Naive thymus-derived CD8-positive, alpha-beta T cell (primary cell): ENCODE measurements around the gene KIAA0825. TPM values are rescaled to one million over a fixed set of nuclear protein-coding genes. Genes with fewer than 3 reads are reported as not detected.

Experiments
- ATAC-seq, 2 donors: fragments of 150-1000 bp; cut with Tn5 transposase in 1 of 2; sonication (Bioruptor Pico), chemical (Tn5 transposase) in 1 of 2; 1 replicate in 1 of 2; 2 replicates in 1 of 2; pipeline ENCODE4 v1.10.0; 2021; ENCODE audit warnings: mild to moderate bottlenecking in 2 of 2, moderate library complexity in 2 of 2
- POLR2A ChIA-PET: fragments of 350-600 bp; sonication (Branson Sonifier 250); formaldehyde crosslinking; loops from one replicate; lab custom pipeline; 2021; ENCODE audit warnings: antibody characterized with exemption; lab: Charles Lee
- DNase-seq, 10 donors: peaks; one replicate each; pipeline versions ENCODE4 v3.0.0 to v3.0.0-alpha.2; 2020 to 2022
- H3K27ac Mint-ChIP-seq, 10 donors: one replicate each; pipeline ENCODE4 v1.8.0; 2020 to 2022; ENCODE audit warnings: mild to moderate bottlenecking in 10 of 10, mixed read lengths in 10 of 10, moderate library complexity in 4 of 10, inconsistent platforms in 1 of 10
- H3K27me3 Mint-ChIP-seq, 5 donors: one replicate each; pipeline ENCODE4 v1.8.0; 2021 to 2022; ENCODE audit warnings: mixed read lengths in 5 of 5
- H3K36me3 Mint-ChIP-seq, 3 donors: one replicate each; pipeline ENCODE4 v1.8.0; 2020 to 2022; ENCODE audit warnings: mixed read lengths in 3 of 3, mild to moderate bottlenecking in 2 of 3, inconsistent platforms in 1 of 3
- H3K4me1 Mint-ChIP-seq, 4 donors: one replicate each; pipeline ENCODE4 v1.8.0; 2021 to 2022; ENCODE audit warnings: mixed read lengths in 4 of 4
- H3K4me3 Mint-ChIP-seq, 10 donors: one replicate each; pipeline ENCODE4 v1.8.0; 2020 to 2022; ENCODE audit warnings: mild to moderate bottlenecking in 10 of 10, mixed read lengths in 10 of 10, moderate library complexity in 6 of 10, inconsistent platforms in 1 of 10
- H3K9me3 Mint-ChIP-seq, 9 donors: one replicate each; pipeline ENCODE4 v1.8.0; 2020 to 2022; ENCODE audit warnings: mixed read lengths in 9 of 9, mild to moderate bottlenecking in 3 of 9, inconsistent platforms in 1 of 9, moderate library complexity in 1 of 9
- polyA plus RNA-seq, 3 donors: library from polyadenylated mRNA; unstranded; fragments of 300-500 nt; fragmentation: Illumina TruSeq; gene quantifications; one replicate each; pipeline ENCODE4 v1.2.3, GENCODE V29; 2021
- total RNA-seq, 8 experiments: library from RNA in 2 of 8; stranded (reverse) in 2 of 8; gene quantifications; one replicate each; pipeline ENCODE4 v1.2.3 and lab custom pipeline; 2021 to 2026

The KIAA0825 gene
- total and polyA plus RNA-seq, 5 experiments from 2014 or later: 0.74 to 1.6 (median 1.1) TPM

DNA sequence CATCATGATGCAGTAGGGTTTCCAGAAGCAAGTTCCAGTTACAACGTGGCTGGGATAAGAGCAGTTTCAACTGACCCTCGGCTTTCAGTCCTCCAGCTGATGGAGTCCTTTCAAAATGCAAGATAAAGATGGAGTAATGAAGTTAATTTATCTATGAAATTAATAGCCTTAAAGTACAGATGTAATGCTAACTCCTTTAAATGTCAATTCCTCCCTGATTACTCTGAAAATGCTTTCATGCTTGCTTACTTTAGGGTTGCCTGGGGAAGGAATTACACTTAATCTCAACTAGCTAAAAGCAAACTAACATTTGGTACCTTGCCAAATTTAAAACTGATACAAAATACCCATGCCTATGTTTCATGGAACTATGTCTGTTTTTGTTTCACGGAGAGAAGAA is 178.4 kb downstream of the KIAA0825 start:
- Mint-ChIP-seq H3K27me3 (no peaks in the 10 kb centered on the region), H3K4me3 (no peak overlapping the region), H3K9me3 (peaks cover 0 to 4% (median 0%) of the 10 kb centered on the region in 9 donors), H3K4me1 (no peaks in the 10 kb centered on the region), H3K27ac (no peak overlapping the region), H3K36me3 (peaks cover 0 to 16% (median 9%) of the 10 kb centered on the region in 3 donors)
- DNase-seq: no peak
- POLR2A ChIA-PET: no interaction called here
- ATAC-seq: no peak

- no peaks in the 10 kb centered on the region for H3K27me3 Mint-ChIP-seq
- no peak overlapping the region for H3K27ac Mint-ChIP-seq
- H3K4me3 Mint-ChIP-seq: no peak overlapping the region
- no peaks in the 10 kb centered on the region for H3K4me1 Mint-ChIP-seq
- H3K9me3 Mint-ChIP-seq: peaks cover under 1 to 17% (median 5%) of the 10 kb centered on the region in 9 donors
- POLR2A ChIA-PET: no interaction called here
- H3K36me3 Mint-ChIP-seq: peaks cover 5 to 7% (median 6%) of the 10 kb centered on the region in 3 donors
- ATAC-seq (no peak), DNase-seq (no peak)
Measured at GRCh38 chr5:94433397-94434163, 184.8 kb downstream of the KIAA0825 start.

- DNase-seq (no peak), ATAC-seq (no peak)
- Mint-ChIP-seq H3K27me3 (no peaks in the 10 kb centered on the region), H3K4me3 (no peak overlapping the region), H3K27ac (no peak overlapping the region), H3K36me3 (peaks cover 2 to 10% (median 5%) of the 10 kb centered on the region in 3 donors), H3K9me3 (peaks cover 6 to 27% (median 11%) of the 10 kb centered on the region in 9 donors), H3K4me1 (no peaks in the 10 kb centered on the region)
- POLR2A ChIA-PET: no interaction called here
Measured at GRCh38 chr5:94432499-94432898, 185.9 kb downstream of the KIAA0825 start.

DNA sequence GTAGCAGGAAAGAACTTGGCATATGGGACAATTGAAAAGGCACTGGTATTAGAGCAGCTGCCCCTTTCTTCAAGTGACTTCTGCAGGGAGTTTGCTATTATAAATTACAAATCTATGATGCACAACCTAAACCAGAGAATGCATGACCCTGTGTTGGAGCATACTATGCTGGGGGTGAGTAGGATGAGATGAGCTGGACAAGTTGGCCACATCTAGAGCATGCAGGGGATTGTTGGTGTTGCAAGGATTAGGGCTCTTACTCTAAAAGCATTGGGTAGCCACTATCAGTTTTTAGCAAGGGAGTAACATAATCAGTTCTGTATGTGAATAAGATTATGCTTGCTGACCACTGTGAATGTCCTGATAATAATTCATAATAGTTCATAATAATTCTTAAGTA is 186.7 kb downstream of the KIAA0825 start:
- no peak for ATAC-seq
- no peak overlapping the region for H3K27ac Mint-ChIP-seq
- no peaks in the 10 kb centered on the region for H3K27me3 Mint-ChIP-seq
- no peak for DNase-seq
- H3K4me1 Mint-ChIP-seq: no peaks in the 10 kb centered on the region
- H3K36me3 Mint-ChIP-seq: peaks cover 2 to 10% (median 4%) of the 10 kb centered on the region in 3 donors
- peaks cover 6 to 27% (median 11%) of the 10 kb centered on the region in 9 donors for H3K9me3 Mint-ChIP-seq
- POLR2A ChIA-PET: no interaction called here
- no peak overlapping the region for H3K4me3 Mint-ChIP-seq

GRCh38 chr5:94429566-94429965 is 188.8 kb downstream of the KIAA0825 start:
- Mint-ChIP-seq H3K27ac (no peak overlapping the region), H3K9me3 (peaks cover 8 to 23% (median 11%) of the 10 kb centered on the region in 9 donors), H3K4me3 (no peak overlapping the region), H3K27me3 (no peaks in the 10 kb centered on the region), H3K36me3 (peaks cover 0 to 10% (median 0%) of the 10 kb centered on the region in 3 donors), H3K4me1 (no peaks in the 10 kb centered on the region)
- no peak for ATAC-seq
- no peak for DNase-seq
- POLR2A ChIA-PET: no interaction called here

GRCh38 chr5:94425396-94425795 is 193.0 kb downstream of the KIAA0825 start:
- POLR2A ChIA-PET: interaction anchor here (0.5 kb wide), 1 partner anchor 46 kb away, joined by 4 read pairs; no protein-coding TSS in a partner anchor
- ATAC-seq (no peak), DNase-seq (no peak)
- peaks cover 0 to 10% (median 2%) of the 10 kb centered on the region in 3 donors for H3K36me3 Mint-ChIP-seq
- no peaks in the 10 kb centered on the region for H3K27me3 Mint-ChIP-seq
- no peak overlapping the region for H3K4me3 Mint-ChIP-seq
- peaks cover 7 to 19% (median 11%) of the 10 kb centered on the region in 9 donors for H3K9me3 Mint-ChIP-seq
- H3K4me1 Mint-ChIP-seq: no peaks in the 10 kb centered on the region
- H3K27ac Mint-ChIP-seq: no peak overlapping the region

DNA sequence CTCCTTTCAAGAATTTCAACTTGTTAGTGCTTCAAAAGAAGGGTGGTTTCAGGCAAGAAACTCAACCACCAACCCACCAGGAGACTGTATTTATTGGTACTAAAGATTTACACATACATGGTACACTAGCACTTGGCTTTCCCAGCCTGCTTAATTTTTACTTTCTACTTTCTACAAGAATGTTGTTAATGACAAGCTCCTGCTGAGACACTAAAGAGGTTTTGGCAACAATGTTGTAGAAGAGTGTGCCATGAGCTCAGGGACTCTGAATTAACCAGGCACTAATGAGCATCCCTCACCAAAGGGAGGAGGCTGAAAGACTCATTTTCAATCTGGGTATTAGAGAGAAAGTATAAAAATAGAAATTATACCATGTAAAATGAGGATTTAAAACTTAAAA is 195.0 kb downstream of the KIAA0825 start:
- DNase-seq: no peak
- Mint-ChIP-seq H3K27me3 (no peaks in the 10 kb centered on the region), H3K27ac (no peak overlapping the region), H3K4me3 (no peak overlapping the region), H3K36me3 (peaks cover 0 to 5% (median 2%) of the 10 kb centered on the region in 3 donors), H3K4me1 (no peaks in the 10 kb centered on the region), H3K9me3 (peaks cover 4 to 9% (median 6%) of the 10 kb centered on the region in 9 donors)
- POLR2A ChIA-PET: no interaction called here
- ATAC-seq: no peak

DNA sequence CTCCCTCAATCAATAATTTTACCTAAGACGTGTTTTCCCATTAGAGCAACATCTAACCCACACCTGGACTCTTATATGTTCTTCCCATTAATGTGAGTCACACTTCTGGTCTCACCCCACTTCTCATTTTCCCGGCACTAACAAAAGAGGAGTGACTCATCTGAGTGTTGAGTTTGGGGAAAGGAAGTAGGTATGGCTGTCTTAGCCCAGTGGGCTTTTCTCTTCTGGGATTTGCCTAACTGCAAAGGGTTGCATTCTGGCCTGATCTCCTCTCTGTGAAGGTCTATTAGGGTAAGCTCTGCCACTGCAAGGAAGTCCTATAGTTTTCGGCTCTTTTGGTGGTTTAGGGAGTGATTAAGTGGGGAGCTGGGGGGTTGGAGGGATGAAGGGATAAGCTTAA is 195.6 kb downstream of the KIAA0825 start:
- H3K27me3 Mint-ChIP-seq: no peaks in the 10 kb centered on the region
- peaks cover 0 to 6% (median under 1%) of the 10 kb centered on the region in 9 donors for H3K9me3 Mint-ChIP-seq
- POLR2A ChIA-PET: no interaction called here
- peaks cover 0 to 2% (median 2%) of the 10 kb centered on the region in 3 donors for H3K36me3 Mint-ChIP-seq
- DNase-seq (no peak), ATAC-seq (no peak)
- H3K4me1 Mint-ChIP-seq: no peaks in the 10 kb centered on the region
- H3K27ac Mint-ChIP-seq: no peak overlapping the region
- H3K4me3 Mint-ChIP-seq: no peak overlapping the region

- no peak overlapping the region for H3K27ac Mint-ChIP-seq
Measured at GRCh38 chr5:94420885-94421284, 197.5 kb downstream of the KIAA0825 start.

DNA sequence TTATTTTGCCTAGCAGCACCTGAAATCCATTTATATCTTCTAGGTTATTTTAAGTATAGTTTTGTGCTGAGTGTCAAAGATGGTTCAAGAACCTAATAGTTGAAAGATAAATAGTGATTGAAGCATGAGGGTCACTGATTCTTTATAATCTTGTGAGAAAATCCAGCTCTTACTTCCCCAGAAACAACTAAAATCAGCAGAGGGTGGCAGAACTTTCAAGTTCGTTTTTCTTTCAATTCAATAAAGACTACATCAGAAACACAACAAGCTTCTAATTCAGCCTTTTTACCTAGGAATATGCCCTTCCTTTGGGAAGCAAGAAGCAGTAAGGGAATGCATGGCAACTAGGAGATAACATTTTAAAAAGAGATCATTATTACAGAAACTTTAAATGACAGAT is 202.6 kb downstream of the KIAA0825 start:
- Mint-ChIP-seq H3K36me3 (peaks cover 0 to 1% (median 0%) of the 10 kb centered on the region in 3 donors), H3K27me3 (no peaks in the 10 kb centered on the region), H3K4me1 (no peaks in the 10 kb centered on the region), H3K9me3 (peaks cover 0 to 4% (median 2%) of the 10 kb centered on the region in 9 donors), H3K4me3 (no peak overlapping the region), H3K27ac (no peak overlapping the region)
- POLR2A ChIA-PET: no interaction called here
- DNase-seq: no peak
- no peak for ATAC-seq

More at GRCh38 chr5:94420885-94421284, 197.5 kb downstream of the KIAA0825 start:
- H3K4me3 Mint-ChIP-seq: no peak overlapping the region
- DNase-seq (no peak), ATAC-seq (no peak)
- H3K9me3 Mint-ChIP-seq: no peaks in the 10 kb centered on the region
- H3K36me3 Mint-ChIP-seq: peaks cover 0 to 3% (median 0%) of the 10 kb centered on the region in 3 donors
- no peaks in the 10 kb centered on the region for H3K27me3 Mint-ChIP-seq
- POLR2A ChIA-PET: no interaction called here
- H3K4me1 Mint-ChIP-seq: no peaks in the 10 kb centered on the region

- POLR2A ChIA-PET: no interaction called here
- no peak overlapping the region for H3K27ac Mint-ChIP-seq
- no peaks in the 10 kb centered on the region for H3K27me3 Mint-ChIP-seq
- H3K4me1 Mint-ChIP-seq: no peaks in the 10 kb centered on the region
- H3K9me3 Mint-ChIP-seq: peaks cover 2 to 22% (median 13%) of the 10 kb centered on the region in 9 donors
- ATAC-seq (no peak), DNase-seq (no peak)
- H3K4me3 Mint-ChIP-seq: no peak overlapping the region
- peaks cover 4 to 22% (median 9%) of the 10 kb centered on the region in 3 donors for H3K36me3 Mint-ChIP-seq
Measured at GRCh38 chr5:94409440-94409839, 209.0 kb downstream of the KIAA0825 start.

DNA sequence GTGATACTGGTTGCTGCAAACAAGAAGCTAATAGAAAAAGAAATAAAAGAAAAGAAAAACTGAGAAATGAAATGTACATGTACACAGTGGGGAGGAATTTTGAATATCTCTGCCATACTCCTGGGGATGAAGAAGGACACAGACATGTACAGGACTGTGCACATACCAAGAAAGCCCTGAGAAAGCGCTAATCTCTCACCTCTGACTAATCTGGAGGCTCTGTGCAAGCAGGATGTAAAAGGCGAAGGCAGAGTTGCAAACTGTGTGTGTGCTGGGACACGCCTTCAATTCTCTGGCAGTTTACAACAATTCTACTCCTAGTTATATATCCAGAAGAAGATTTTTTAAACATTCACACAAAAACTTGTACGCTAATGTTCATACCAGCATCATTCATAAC is 211.4 kb downstream of the KIAA0825 start:
- ATAC-seq (no peak), DNase-seq (no peak)
- POLR2A ChIA-PET: no interaction called here
- Mint-ChIP-seq H3K9me3 (peaks cover 2 to 22% (median 13%) of the 10 kb centered on the region in 9 donors), H3K27ac (no peak overlapping the region), H3K27me3 (no peaks in the 10 kb centered on the region), H3K4me3 (no peak overlapping the region), H3K36me3 (peaks cover 6 to 25% (median 9%) of the 10 kb centered on the region in 3 donors), H3K4me1 (no peaks in the 10 kb centered on the region)

- no peak overlapping the region for H3K27ac Mint-ChIP-seq
- POLR2A ChIA-PET: no interaction called here
- no peak overlapping the region for H3K4me3 Mint-ChIP-seq
- DNase-seq (no peak), ATAC-seq (no peak)
- H3K9me3 Mint-ChIP-seq: peaks cover 0 to 7% (median 0%) of the 10 kb centered on the region in 9 donors
- H3K27me3 Mint-ChIP-seq: no peaks in the 10 kb centered on the region
- peaks cover 0 to 9% (median 4%) of the 10 kb centered on the region in 3 donors for H3K36me3 Mint-ChIP-seq
- no peaks in the 10 kb centered on the region for H3K4me1 Mint-ChIP-seq
Measured at GRCh38 chr5:94403483-94403882, 214.9 kb downstream of the KIAA0825 start.
